SU-DHL-6 (cell line): Measurements from ENCODE around the gene TCL1A.

Experiments
- H2AFZ ChIP-seq: fragments of 200-600 bp; sonication (generic); 2 replicates; pipeline ENCODE4 v1.6.1; 2014; ENCODE audit warnings: low read depth, mild to moderate bottlenecking, moderate library complexity, mixed read lengths, antibody characterized with exemption, low read length; ENCODE audit not compliant: severe bottlenecking
- H3F3A ChIP-seq: fragments of 200-600 bp; shearing (Covaris generic); 2 replicates; pipeline ENCODE4 v1.6.0; 2016; ENCODE audit warnings: antibody characterized with exemption, mild to moderate bottlenecking; ENCODE audit not compliant: insufficient read depth
- H3K27ac ChIP-seq: fragments of 200-600 bp; sonication (generic); 2 replicates; pipeline ENCODE4 v1.5.1; 2016; ENCODE audit warnings: low read depth, mild to moderate bottlenecking, low read length, moderate library complexity, mixed read lengths
- H3K27me3 ChIP-seq: fragments of 200-600 bp; sonication (generic), shearing (Covaris generic); 2 replicates; pipeline ENCODE4 v1.6.0; 2014; ENCODE audit warnings: mild to moderate bottlenecking, low read length
- H3K36me3 ChIP-seq: fragments of 200-600 bp; sonication (generic); 2 replicates; pipeline ENCODE4 v1.6.1; 2014; ENCODE audit warnings: mild to moderate bottlenecking, low read length, mixed read lengths
- H3K4me2 ChIP-seq: fragments of 300-600, 200-600 bp; shearing (Covaris generic), sonication (generic); 2 replicates; pipeline ENCODE4 v1.6.0; 2014; ENCODE audit warnings: low read length, low read depth, mild to moderate bottlenecking; ENCODE audit not compliant: poor library complexity, severe bottlenecking
- H3K4me3 ChIP-seq: fragments of 200-600 bp; sonication (generic); 2 replicates; pipeline ENCODE4 v1.5.1; 2014; ENCODE audit warnings: antibody characterized with exemption, low read length, mild to moderate bottlenecking, mixed read lengths; ENCODE audit not compliant: insufficient read depth, poor library complexity, severe bottlenecking
- H3K79me2 ChIP-seq: fragments of 200-600 bp; sonication (generic); 2 replicates; pipeline ENCODE4 v1.6.1; 2014; ENCODE audit warnings: mild to moderate bottlenecking, low read length, moderate library complexity; ENCODE audit not compliant: insufficient read depth
- H3K9ac ChIP-seq: fragments of 200-600 bp; sonication (generic); 2 replicates; pipeline ENCODE4 v1.7.0; 2014; ENCODE audit warnings: mild to moderate bottlenecking, low read length
- H3K9me2 ChIP-seq: fragments of 200-600 bp; sonication (generic); replicated peaks from 2 replicates; pipeline ENCODE4 v1.6.1; 2014; ENCODE audit warnings: low read length; ENCODE audit not compliant: insufficient read depth
- H3K9me3 ChIP-seq: fragments of 200-600 bp; sonication (generic); 2 replicates; pipeline ENCODE4 v1.6.1; 2014; ENCODE audit warnings: low read length, mixed read lengths; ENCODE audit not compliant: insufficient read depth
- H4K20me1 ChIP-seq: fragments of 200-600 bp; sonication (generic); 2 replicates; pipeline ENCODE4 v1.6.1; 2014; ENCODE audit warnings: low read depth, mild to moderate bottlenecking, antibody characterized with exemption, low read length, moderate library complexity, mixed read lengths
- EZH2phosphoT487 ChIP-seq: fragments of 200-600 bp; sonication (generic), shearing (Covaris generic); conservative IDR thresholded peaks from 2 replicates; pipeline ENCODE4 v1.6.1; 2018; ENCODE audit warnings: mild to moderate bottlenecking, antibody characterized with exemption, low read length, moderate library complexity, mixed read lengths
- TF ChIP-seq, protein P1 (sequence below): fragments of 200-600 bp; sonication (generic); IDR thresholded peaks from one replicate; pipeline ENCODE4 v1.5.1; 2017; ENCODE audit warnings: antibody characterized with exemption, mild to moderate bottlenecking, low read length, moderate library complexity; ENCODE audit not compliant: insufficient read depth, poor library complexity, severe bottlenecking

The TCL1A gene

DNA sequence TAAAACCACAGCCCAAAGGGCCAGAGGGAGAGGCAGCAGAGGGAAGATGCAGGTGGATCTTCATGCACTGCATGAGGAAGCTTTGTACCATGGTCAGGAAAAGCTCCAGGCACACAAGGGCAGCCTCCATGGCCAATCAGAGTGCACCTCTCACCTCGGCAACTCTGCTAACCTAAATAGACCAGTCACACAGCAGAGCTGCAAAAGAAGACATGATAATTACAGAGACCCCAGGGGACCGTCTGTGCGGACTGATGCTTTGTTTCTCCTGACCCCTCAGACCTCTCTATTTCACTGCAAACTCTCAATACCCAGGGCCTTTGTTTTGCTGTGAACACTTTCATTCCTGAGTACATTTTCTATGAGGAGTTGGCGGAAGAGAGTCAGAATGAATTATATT, 38.4 kb downstream of the TCL1A start:
- H3K36me3 ChIP-seq, result peaks cover 2% of the 10 kb centered on the region; the same call in 1 of the 2 replicates
- no peaks in the 10 kb centered on the region for H3K27me3 ChIP-seq
- H3K4me3 ChIP-seq, result no peak overlapping the region
- no peaks in the 10 kb centered on the region for H3K9me3 ChIP-seq
- TF ChIP-seq, protein P1, sequence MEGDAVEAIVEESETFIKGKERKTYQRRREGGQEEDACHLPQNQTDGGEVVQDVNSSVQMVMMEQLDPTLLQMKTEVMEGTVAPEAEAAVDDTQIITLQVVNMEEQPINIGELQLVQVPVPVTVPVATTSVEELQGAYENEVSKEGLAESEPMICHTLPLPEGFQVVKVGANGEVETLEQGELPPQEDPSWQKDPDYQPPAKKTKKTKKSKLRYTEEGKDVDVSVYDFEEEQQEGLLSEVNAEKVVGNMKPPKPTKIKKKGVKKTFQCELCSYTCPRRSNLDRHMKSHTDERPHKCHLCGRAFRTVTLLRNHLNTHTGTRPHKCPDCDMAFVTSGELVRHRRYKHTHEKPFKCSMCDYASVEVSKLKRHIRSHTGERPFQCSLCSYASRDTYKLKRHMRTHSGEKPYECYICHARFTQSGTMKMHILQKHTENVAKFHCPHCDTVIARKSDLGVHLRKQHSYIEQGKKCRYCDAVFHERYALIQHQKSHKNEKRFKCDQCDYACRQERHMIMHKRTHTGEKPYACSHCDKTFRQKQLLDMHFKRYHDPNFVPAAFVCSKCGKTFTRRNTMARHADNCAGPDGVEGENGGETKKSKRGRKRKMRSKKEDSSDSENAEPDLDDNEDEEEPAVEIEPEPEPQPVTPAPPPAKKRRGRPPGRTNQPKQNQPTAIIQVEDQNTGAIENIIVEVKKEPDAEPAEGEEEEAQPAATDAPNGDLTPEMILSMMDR, result no peak
- no peak for TF ChIP-seq EZH2phosphoT487
- H3F3A ChIP-seq, result no peaks in the 10 kb centered on the region
- no peak overlapping the region for H3K27ac ChIP-seq
- H2AFZ ChIP-seq, result no peak overlapping the region
- no peaks in the 10 kb centered on the region for H3K9me2 ChIP-seq
- H4K20me1 ChIP-seq, result no peaks in the 10 kb centered on the region
- H3K9ac ChIP-seq, result no peak overlapping the region
- H3K4me2 ChIP-seq, result no peak overlapping the region
- no peaks in the 10 kb centered on the region for H3K79me2 ChIP-seq

DNA sequence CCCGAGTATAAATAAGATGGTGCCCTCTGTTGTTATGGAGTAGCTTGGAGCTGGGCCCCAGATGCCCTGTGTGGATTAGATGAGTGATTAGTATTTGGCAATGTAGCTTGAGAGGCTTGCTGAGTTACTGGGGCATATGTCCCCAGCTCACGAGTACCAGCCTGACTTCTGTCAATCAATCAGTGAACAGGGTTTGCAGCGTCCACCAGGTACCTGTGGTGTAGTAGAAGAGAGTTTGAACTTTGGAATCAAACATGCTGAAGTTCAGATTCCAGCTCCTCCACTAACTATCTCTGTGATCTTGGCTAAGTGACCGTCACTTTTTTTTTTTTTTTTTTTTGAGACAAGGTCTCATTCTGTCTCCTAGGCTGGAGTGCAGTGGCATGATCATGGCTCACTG, 39.3 kb downstream of the TCL1A start:
- Histone ChIP-seq H3K4me2 (no peak overlapping the region), H3F3A (no peaks in the 10 kb centered on the region; the same call in 1 of the 2 replicates), H2AFZ (no peak overlapping the region), H3K4me3 (no peak overlapping the region), H3K9me2 (no peaks in the 10 kb centered on the region), H3K36me3 (peaks cover 2% of the 10 kb centered on the region; the same call in 1 of the 2 replicates), H3K27ac (no peak overlapping the region), H4K20me1 (no peaks in the 10 kb centered on the region), H3K27me3 (no peaks in the 10 kb centered on the region), H3K9me3 (no peaks in the 10 kb centered on the region), H3K79me2 (no peaks in the 10 kb centered on the region), H3K9ac (no peak overlapping the region)
- TF ChIP-seq, protein P1, result no peak
- no peak for TF ChIP-seq EZH2phosphoT487

DNA sequence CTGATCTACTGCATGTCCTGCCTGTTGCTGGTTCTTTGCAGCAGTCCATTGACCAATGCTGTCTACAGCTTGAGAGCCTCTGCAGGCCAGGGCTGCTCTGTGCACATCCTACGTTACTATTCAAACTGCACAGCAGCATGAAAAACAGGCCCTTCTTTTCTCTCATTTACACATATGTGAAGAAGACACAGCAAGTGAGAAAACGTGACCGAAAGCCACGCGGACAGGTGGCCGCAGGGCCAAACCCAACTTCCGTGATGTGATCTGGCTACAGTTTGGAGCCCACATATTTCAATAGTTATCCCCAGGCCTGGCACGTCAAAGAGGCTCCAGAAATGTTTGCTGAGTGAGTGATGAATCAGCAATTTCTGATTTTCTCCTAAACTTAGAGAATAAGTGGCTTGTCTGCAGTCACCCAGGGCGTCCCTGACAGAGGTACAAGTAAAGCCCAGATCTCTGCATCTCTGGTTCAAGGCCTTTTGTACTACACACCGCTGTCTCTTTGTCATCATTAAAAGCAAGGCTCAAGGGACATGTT, 45.6 kb downstream of the TCL1A start:
- Histone ChIP-seq H3K4me2 (peak overlapping the region; percentile 70), H3K9me3 (no peaks in the 10 kb centered on the region), H3F3A (peaks cover 44% of the 10 kb centered on the region), H3K4me3 (no peak overlapping the region), H3K27ac (peak overlapping the region; percentile 99), H3K9me2 (no peaks in the 10 kb centered on the region), H3K27me3 (no peaks in the 10 kb centered on the region), H2AFZ (no peak overlapping the region), H3K36me3 (peaks cover 2% of the 10 kb centered on the region; the same call in 1 of the 2 replicates), H3K9ac (peak overlapping the region; percentile 64), H4K20me1 (no peaks in the 10 kb centered on the region), H3K79me2 (no peaks in the 10 kb centered on the region)
- TF ChIP-seq, protein P1, result no peak
- no peak for TF ChIP-seq EZH2phosphoT487
